Globus pallidus (tissue), 1 donor: Measurements from ENCODE around the gene SNRNP25.
"Not testable (repeated sequence)": the region's sequence is repeated elsewhere in the genome, so short reads cannot be mapped to it uniquely, and the experiment has no call there.

Experiments
- DNase-seq: peaks from one replicate; pipeline ENCODE4 v3.0.0-alpha.2; 2015; ENCODE audit warnings: low spot score

The SNRNP25 gene

DNA sequence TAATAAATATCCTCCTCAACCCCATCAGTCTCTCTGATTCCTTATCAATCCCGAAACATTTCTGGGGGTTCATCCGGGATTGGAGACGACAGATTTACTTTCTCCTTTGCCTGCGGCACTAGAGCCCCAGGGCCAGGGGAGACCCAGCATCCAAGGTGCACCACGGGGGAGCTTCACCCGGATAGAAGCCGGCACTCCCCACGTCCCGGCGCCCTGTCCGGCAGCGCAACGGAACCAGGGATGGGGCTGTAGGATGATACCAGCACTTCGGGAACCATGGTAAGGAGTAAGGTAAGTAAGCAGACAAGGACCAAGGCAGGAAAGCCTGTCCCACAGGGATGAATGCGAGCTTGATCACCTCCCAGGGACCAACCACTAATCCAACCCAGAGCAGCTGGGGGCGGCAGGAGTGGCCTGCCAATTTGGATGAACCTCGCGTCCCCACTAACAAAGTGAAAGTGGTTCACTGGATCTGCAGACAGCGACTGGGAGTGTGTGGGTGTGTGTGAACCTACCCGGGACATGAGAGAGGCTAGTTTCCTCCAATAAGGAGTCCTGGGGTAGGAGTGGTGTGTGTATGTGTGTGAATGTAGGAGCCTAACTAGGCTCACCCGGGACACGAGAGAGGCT is 12.1 kb upstream of the SNRNP25 start:
- DNase-seq: no peak

GRCh38 chr16:42069-42457 is 11.6 kb upstream of the SNRNP25 start:
- no peak for DNase-seq

DNA sequence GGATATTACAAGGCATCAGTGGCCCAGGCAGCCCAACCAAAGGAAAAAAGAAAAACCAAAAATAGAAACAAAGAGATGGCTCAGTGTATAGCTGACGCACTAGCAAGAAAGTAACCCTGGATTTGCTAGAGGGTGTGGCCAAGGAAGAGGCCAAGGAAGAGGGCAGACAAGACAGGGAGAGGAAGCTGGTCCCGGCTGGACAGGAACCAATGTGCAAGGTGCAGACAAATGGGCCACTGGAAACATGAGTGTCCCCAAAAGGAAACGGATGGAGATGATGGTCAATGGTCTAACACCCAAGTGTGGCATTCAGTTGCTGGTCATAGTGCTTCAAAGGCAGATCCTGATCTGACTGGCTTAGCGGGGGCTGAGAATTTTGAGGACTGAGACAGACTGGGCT is 10.9 kb upstream of the SNRNP25 start:
- DNase-seq: no peak

GRCh38 chr16:43294-43693 is 10.3 kb upstream of the SNRNP25 start:
- no peak for DNase-seq

DNA sequence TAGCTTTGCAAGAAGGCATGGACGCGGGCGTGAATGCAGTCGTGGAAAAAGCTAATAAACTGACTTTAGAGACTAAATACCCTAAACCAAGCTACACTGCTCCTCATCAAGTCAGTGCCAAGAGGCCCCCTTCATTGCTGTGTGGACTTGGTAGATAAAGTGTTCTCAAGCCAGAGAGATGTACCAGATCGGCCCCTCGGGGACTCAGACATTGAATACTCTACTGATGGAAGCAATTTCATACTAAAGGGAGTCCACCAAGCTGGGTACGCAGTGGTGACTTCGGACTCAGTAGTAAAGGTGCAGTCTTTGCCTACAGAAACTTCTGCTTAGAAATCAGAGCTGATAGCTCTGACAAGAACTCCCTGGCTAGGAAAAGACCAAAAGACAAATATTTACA is 9.0 kb upstream of the SNRNP25 start:
- DNase-seq: no peak

- no peak for DNase-seq
These were observed 8.2 kb upstream of the SNRNP25 start for GRCh38 chr16:45454-45853.

DNA sequence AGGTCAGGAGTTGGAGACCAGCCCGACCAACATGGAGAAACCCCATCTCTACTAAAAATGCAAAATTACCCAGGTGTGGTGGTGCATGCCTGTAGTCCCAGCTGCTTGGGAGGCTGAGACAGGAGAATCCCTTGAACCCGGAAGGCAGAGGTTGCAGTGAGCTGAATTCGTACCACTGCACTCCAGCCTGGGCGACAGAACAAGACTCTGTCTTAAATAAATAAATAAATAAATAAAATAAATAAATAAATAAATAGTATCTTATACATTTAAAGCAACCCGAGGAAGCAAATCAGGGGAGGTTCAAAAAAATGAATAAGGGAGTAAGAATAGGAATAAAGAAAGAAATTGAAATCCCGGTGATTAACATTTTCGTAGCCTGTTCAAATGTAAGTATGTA is 7.1 kb upstream of the SNRNP25 start:
- not testable (repeated sequence) for DNase-seq

DNA sequence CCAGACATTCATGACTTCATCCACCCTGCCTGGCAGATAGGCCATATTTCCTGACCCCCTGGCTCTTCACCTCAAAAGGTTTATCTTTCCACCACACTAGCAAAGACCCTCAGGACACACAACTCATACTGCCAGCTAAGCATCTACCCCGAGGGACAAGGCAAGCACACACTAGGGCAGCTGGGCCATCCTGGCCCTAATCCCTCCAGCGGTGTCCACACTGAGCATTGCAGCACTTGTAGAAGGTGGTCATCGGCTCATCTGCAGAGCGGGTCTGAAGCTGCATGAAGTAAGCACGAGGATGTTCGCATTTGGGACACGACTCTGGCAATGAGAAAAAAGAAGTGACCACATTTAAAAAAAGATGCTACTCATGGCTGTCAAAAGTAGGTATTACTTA is 6.4 kb upstream of the SNRNP25 start:
- no peak for DNase-seq

- DNase-seq: no peak
These were observed 2.6 kb upstream of the SNRNP25 start for GRCh38 chr16:50769-51591.

DNA sequence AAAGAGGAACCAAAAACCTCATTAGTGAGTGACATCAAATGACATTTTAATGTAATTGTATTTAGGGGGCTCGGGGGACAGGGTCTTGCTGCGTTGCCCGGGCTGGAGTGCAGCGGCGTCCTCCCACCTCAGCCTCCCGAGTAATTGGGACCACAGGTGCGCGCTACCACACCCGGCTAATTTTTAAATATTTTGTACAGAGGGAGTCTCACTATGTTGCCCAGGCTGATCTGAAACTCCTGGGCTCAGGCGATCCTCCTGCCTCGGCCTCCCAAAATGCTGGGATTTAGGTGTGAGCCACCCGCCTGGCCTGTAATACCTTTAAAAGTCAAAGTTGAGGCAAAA is 581 bp downstream of the SNRNP25 start:
- DNase-seq: no peak

DNA sequence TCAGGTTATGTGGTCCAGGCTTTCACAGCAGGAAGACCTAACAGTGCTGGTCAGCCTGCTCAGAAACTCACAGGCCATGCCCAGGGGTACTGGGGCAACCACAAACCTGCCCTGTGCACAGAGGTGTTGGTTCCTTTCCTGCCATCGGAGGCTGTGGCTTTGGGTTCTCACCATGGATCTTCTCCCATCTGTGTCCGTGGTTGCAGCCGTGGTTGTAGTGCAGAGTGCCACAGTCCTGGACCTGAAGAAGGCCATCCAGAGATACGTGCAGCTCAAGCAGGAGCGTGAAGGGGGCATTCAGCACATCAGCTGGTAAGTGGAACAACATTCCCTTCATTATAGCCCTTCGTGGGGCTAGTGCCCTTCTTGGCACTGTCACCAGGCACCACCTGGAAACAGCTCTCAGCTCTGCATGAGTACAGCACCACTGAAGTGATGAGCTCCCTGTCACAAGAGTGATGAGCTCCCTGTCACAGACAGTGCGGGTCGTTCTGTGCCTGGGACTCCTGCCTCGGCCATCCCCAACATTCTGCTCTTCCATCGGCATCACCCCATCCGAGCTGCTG is 2.0 kb downstream of the SNRNP25 start:
- no peak for DNase-seq

DNA sequence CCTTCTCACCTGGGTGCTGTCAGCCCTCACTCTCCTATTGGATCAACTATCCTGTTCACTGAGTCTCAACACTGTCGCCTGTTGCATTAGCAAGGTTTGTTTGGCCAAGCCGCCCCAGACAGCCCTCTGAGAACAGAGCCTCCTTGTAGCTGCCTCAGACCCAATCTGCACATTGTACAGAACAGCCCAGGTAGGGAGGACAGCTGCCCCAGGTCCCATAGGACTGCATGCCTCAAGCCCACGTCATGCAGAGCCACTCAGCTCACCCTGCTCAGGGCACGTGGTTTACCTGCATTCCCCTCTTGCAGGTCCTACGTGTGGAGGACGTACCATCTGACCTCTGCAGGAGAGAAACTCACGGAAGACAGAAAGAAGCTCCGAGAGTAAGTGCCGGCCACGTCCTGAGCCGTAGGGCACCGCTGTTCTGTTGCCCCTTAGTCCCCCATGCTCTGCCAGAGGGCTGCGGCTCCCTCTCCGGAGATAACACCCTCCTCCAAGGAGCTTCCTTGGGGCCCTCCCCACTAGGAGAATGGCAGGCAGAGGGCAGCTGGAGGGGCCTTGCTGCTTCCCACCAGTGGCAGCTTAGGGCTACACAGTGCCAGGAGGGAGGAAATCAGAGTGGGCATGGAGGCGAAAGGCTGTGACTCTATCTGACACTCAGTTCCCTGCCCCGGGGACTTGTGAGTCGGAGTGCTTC is 2.8 kb downstream of the SNRNP25 start:
- DNase-seq: no peak

- DNase-seq: no peak
These were observed 4.1 kb downstream of the SNRNP25 start for GRCh38 chr16:57711-58110.

DNA sequence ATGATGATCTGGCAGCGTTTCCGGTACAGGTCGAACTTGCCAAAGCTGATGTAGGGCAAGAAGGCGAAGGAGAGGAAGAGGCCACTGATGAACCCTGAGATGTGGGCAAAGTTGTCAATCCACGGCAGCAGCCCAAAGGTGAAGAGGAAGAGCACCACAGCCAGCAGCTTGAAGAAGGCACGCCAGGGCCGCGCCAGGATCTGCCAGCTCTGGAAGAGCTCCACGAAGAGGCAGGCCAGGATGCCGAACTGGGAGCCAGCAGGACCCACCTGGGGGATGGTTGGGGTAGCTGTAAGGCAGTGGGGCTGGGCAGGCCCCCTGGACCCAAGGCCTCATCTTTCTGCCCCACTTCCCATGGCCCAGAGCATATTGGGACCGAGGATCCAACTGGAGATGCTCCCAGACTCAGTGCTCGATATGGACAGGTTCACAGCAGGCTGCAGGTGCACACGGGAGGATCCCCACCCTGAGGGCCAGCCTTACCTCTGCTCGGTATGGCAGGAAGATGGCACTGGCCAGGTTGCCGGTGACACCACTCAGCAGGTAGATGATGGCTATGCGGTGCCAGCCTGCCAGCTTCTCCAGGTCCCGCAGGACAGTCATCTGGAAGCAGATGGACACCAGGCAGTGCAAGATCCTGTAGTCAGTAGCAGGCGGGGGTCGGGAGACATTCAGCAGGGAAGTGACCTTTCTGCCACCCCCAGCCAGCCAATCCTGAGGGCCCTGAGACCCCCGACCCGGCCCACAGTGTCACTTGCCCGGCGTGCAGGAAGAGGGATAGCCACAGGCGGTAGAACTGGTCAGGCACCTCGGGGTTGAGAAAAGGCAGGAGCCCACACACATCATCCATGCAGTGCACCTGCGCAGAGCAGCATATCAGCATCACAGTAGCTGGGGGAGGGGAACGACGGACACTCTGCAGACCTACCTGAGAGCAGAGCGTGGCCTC is 5.1 kb downstream of the SNRNP25 start:
- no peak for DNase-seq

DNA sequence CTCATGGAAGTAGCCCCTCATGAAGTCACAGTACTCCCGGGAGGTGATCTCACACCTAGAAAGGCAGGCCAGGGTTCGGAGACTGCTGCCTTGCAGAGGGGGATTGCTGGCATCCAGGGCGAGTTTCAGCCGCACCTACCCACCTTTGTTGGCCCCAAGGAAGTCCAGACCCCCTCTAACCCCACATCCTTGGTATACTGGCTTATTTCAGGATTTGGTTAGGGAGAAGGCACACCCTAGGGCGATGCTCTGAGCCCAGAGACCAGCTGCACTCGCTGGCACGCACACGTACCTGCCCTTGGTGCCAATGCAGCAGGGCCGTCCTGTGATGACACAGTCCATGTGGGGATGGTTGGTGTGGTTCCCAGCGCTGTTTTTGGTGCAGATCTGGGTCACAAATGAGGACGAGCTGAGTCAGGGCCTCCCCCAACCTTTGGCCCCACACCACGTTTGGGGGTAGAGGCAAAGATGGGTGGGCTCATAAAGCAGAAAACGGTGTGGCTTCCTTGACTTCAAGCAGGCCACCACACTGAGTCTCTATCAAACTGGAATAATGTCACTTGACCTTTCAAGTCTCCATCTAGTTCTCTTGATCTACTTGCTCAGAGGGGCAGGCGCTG is 5.9 kb downstream of the SNRNP25 start:
- DNase-seq: no peak

DNA sequence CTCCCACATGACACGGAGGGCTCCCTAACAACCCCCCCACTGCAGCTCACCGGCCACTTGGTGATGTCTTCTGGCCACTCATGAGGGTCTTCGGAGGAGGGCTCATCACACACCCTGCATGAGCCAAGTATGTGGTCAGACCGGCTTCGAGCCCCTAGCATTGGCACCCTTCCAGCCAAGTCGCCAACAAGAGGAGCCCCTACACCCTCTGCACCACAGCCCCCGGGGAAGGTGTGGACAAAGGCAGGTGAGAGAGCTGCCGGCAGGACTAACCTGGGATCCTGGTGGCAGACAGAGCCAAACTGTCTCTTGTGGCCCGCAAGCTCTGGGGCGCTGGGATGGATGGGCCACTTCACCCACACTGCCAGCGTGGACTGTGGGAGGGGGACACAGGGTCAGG is 6.5 kb downstream of the SNRNP25 start:
- no peak for DNase-seq

DNA sequence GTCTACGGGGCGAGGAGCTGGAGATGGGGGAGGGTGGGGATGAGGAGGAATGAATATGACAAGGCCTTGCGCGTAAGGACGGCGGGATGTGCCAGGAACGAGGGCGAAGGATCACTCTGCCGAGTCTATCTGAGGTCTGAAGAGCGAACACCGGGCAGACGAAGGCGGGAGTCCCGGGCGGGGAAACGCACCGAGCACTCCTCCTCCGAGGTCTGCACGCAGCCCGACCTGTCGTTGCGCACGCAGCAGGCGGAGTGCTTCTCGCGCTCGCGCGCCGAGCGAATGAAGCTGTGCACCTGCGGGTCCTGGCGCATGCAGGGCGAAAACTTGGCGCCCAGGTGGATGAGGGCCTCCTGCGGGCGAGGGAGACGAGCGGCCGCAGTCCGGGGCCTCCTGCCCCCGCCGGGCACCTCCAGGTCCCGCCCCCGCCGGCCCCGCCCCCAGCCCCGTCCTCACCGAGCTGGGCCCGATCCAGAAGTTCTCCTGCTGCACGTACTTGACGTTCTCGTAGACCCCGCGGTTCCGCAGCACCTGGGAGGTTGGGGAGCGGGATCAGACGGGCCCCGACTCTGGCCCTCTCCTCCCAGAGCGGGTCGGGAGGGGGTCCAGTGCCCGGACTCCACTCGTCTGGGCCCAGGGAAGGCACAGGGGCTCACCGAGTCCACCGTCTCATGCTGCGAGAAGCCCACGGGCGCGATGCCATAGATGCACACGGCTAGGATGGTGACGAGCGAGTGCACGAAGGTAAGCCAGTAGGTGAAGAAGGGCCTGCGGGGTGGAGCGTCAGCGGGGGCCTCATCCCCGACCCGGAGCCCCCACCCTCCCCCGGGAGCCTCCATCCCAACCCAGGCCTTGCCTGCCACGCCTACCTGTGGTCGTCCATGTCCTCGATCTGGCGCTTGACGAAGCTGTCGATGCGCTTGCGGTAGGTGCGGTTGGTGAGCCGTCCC is 7.6 kb downstream of the SNRNP25 start:
- DNase-seq: no peak

- no peak for DNase-seq
These were observed 8.3 kb downstream of the SNRNP25 start for GRCh38 chr16:61879-62281.

DNA sequence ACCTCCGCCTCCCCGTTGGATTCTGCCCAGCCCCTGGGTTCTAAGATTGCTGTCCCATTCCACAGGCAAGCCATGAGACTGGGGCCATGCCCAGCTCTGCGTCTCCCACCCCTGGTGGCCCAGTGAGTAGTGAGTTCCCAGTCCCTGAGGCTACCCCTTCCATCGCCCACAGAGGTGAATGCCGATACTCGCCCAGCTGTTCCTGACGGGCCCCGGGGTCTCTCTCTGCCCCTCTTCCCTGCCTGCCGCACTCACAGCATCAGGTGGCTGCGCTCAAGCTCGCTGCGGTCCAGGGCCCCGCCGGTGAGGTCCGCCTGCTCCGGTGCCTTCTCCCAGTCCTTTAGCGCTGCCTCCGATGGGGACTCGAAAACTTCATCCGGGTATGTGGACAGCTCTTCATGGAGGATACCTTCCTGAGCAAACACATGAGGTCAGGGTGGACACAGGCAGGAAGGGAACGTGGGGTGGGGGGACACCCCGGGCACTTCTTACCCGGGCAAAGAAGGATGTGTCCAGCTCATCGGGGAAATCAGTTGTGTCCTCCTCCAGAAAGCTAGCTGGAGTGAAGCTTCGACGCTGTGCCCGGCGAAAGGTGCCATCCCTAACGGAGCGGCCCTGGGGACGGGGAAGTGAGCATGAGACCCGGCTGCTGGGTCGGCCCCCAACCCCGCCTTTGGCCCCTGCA is 8.8 kb downstream of the SNRNP25 start:
- DNase-seq: no peak

GRCh38 chr16:62968-63391 is 9.4 kb downstream of the SNRNP25 start:
- no peak for DNase-seq
